ENCODE results near the gene COL18A1. TPM values are rescaled to one million over a fixed set of nuclear protein-coding genes. Genes with fewer than 3 reads are reported as not detected.
"Not testable (repeated sequence)": the region's sequence is repeated elsewhere in the genome, so short reads cannot be mapped to it uniquely, and the experiment has no call there.

The COL18A1 gene
- total RNA-seq, 1 experiment from 2014 or later: 4.2 TPM

DNA sequence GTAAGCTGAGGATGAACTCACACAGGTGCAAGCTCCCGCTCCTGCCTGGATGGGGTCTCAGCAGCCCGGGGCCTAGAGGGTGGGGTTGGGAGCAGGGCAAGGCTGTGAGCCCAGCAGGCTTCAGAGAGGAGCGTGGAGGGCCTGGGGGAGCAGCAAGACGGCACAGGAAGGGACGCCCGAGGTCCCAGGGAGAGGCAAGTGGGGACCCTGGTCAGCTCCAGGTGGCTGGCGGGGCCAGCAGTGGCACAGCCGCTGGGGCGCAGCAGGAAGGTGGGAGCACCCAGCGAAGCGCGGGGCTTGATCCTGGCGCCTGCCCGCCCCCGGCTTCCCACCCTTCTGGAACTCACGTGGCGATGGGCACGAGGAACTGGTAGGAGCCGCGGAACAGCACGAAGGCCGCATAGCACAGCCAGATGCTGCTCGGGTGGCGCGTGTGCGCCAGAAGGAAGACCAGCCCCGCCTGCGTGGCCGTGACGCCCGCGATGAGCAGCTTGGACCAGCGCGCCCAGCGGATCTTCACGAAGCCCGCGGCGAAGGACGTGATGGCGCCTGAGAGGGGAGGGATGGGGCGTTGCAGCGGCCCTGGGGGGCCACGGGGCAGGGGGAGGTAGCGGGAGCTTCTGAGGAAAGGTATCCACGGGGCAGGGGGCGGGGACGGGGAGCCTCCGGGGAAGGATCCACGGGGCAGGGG lies 125.6 kb downstream of the COL18A1 start:
- DNase-seq (ENCODE audit: low read depth): no peak

DNA sequence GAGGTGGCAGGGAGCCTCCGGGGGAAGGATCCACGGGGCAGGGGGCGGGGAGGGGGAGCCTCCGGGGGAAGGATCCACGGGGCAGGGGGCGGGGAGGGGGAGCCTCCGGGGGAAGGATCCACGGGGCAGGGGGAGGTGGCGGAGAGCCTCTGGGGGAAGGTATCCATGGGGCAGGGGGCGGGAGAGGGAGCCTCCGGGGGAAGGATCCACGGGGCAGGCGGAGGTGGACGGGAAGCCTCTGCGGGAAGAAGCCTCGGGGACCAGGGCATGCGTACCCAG lies 126.1 kb downstream of the COL18A1 start:
- DNase-seq (ENCODE audit: low read depth): not testable (repeated sequence)

DNA sequence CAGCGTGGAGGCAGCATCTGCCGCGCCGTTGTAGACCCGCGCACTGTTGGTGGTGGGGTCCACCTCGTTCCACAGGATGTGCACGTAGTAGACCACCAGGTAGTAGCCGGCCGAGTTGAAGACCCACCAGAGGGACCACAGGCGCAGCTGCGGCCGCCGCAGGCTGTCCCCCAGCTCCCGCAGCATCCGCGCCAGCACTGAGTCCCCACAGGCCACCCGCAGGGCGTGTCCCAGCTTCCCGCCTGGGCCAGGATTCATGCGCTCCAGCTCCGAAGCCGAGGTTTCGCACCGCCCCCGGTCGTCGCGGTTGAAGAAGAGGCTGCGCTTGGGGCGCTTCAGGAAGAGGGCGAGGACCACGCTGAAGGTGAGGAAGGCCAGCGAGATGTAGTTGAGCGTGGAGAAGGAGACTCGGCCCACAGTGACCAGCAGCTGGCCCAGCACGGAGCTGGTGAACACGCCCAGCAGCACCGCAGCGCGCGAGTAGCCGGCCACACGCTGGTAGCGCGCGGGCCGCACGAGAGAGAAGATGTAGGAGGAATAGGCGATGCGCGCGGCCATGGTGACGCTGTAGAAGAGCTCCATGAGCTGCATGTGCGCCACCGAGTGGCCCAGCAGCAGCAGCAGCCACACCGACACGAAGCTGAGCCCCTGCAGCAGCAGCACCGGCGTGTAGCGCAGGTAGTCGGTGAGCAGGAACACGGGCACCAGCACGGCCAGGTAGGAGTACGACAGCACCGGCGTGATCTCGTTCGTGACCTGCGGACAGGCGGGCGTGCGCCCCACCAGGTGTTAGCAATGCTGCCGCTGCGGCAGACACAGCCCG lies 126.6 kb downstream of the COL18A1 start:
- no peak for DNase-seq (ENCODE audit: low read depth)

DNA sequence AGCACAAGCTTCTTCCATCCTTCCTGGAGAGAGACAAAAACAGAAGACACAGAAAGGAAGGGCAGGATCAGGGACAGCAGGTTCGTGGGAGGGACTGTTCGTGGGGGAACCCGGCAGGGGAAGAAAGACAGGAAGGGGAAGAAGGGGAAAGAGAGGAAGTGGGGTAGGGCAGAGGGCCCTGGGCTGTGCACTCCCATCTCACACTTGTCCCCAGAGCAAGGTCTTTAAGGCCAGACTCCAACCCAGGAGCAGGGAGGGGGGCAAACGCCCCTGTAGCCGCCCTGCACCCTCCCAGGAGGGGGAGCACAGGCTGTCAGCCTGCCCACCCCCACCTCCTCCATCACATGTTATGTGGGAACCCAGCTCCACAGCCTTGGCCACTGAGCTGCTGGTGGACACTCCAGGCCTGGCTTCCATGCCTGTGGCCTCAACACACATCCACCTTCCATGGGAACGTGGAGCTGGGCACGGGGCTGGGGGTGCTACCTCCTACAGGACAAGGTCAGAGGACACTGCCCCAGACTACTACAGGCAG lies 127.9 kb downstream of the COL18A1 start:
- DNase-seq (ENCODE audit: low read depth): no peak

DNA sequence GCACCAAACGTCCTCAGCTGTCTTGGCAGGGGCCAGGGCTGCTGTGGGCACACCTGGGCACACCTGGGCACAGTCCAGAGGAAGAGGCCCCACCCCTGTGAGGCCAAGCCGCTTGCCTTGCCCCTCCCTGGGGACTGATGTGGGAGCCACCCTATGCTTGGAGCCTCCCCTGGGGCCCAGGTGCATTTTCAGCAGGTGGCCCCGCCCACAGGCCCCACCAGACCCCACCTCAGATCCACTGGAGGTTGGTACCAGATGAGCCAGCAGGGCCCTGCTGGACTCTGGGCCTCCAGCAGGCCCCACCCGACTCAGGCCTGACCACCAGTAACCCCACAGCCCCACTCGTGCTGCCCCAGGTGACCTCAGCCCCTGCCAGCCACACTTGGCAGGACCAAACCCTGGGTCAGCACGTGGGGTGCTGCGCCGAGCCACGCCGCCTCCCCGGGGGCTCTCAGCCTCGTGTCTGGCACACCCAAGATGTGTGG lies 128.4 kb downstream of the COL18A1 start:
- DNase-seq (ENCODE audit: low read depth): no peak

DNA sequence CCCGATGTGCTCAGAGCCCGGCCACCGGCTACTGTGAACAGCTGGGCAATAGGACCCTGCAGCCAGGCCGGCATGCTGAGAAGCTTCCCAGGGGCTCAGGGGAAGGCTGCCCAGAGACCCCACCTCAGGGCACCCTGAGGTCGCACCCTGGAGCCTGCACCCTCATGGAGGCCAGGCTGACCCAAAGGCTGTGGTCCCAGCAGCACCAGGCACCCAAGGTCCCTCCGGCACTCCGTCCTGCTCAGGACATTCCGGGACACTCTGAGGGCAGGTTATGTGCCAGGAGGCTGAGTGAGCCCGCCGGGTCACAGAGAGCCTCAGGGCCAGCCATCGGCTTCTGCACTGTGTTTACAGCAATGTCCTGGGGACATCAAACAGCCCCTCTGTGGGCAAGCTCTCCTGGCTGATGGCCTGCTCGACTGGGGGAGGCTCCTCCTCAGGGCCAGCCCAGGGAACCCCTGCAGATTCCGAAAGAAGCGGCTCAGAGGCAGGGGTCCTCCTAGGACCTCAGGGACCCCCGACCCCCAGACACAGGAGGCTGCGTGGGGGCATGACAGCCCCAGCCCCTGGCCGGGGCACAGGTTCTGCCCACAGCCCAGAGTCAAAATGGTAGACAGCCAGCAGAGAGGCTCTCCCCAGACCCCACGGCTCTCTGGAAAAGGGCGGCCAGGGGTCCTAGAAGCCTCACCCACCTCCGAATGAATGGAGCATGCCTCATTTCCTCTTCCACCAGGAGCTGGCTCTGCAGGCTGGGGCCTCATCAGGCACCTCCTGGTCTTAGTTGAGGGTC lies 129.1 kb downstream of the COL18A1 start:
- no peak for DNase-seq (ENCODE audit: low read depth)

DNA sequence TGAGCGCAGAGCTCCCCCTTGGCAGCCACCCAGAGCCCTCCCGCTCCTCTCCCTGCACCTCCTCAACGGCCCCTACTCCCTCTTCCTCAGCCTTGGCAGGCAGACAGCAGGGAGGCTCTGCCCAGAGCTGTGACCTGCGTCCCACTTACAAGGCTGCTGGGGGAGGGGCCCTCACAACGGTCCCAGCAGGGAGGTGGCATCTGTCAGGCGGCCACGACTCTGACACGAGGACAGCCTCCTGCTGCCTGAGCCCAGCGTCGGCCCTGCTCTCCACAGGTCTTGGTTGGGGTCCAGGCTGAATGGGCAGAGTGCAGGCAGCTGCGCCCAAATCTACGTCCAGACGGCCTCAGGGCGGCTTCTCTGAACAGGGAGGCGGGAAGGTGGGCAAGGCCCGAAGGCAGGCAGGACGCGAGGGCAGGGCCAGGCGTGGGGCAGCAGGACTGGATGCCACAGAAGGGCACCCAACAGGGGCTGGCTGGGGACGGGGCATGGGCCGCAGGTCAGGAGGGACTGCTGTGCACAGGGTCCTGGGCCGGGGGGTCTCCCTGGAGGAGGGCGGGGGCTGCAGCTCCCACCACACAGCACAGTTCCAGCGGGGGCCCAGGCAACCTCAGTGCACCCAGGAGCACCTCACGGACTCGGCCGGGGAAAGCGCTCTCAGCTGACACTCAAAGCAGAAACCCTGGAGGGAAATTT lies 129.8 kb downstream of the COL18A1 start:
- no peak for DNase-seq (ENCODE audit: low read depth)

DNA sequence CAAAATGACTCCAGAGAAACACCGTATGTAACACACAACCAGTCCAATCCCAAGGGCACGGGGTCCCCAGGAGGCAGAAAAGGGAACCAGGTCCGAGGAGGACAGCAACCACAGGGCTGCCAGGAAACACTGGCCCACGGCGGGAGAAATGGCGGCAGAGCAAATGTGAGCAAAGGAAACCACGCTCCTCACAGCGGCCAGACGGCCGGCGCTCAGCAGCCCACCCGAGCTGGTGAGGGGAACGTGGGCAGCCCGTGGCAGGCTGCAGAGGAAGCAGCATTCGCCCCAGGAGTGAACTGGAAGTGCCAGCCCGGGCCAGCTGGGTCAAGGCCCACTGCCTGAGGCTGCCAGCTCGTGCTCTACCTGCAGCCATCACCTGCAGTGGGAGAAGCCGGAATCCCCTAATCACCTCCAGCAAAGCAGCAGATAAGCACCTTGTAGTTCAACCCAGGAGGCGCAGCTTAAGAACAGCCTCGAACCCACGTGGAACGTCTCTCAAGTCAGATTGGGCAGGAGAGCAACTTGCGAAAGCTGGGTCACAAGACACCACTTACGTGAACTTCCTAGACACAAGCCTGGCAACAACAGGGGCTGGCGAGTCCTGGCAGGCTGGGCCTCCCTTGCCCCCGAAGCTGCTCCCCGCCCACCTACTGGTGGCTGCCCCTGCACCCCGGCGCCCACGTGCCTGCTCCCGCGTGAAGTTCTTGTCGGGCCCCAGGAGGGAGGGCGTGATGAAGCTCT lies 130.5 kb downstream of the COL18A1 start:
- no peak for DNase-seq (ENCODE audit: low read depth)

DNA sequence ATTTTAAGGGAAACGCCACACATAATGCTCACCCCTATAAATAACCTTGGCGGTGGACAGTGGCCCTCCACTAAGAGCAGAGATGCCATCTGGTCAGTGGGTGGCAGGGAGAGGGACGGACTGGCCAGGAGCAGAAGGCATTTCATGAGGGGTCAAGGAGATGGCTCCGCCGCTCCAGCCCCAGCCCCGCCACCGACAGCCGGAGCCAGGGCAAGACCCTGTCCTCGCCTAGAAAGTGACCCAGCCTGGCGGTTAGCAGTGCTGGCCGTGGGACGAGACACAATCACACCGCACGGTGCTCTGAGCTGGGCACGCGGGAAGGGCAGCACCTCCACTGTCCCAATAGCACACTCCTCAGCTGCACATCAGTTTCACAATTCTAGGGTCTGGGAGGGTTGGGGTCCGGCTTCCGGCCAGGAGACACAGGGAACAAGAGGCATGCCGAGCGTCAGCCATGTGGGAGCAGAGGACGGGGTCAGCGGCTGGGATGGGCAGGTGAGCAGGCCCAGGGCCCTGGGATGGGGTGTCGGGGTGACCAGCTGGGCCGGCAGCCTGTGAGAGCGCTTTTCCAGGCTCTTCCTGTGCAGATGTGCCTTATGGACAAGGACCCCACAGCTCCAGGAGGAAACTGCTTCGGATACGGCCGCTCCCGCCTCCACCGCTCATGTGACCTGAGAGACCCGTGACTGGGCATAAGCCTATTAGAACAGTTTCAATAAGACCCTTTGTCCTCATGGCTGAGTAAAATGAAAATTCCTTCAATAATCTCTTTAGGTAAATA lies 131.5 kb downstream of the COL18A1 start:
- no peak for DNase-seq (ENCODE audit: low read depth)

DNA sequence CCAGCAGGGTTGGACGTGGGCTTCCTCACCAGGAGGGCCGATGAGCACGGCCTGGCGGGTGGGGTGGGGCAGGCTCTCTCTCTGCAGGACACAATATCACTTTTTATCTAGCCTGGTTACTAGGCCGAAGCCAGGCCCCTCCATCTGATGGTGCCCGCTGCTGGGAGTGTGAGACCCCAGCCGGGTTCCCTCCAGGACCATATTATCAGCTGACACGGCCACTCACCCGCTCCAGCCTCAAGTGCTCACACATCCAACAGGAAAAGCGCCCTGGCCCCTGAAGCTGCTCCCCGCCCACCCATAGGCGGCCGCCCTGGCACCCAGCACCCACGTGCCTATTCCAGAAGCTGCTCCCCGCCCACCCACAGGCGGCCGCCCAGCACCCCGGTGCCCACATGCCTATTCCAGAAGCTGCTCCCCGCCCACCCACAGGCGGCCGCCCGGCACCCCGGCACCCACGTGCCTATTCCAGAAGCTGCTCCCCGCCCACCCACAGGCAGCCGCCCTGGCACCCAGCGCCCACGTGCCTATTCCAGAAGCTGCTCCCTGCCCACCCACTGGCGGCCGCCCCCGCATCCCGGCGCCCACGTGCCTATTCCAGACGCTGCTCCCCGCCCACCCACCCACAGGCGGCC lies 132.3 kb downstream of the COL18A1 start:
- no peak for DNase-seq (ENCODE audit: low read depth)

DNA sequence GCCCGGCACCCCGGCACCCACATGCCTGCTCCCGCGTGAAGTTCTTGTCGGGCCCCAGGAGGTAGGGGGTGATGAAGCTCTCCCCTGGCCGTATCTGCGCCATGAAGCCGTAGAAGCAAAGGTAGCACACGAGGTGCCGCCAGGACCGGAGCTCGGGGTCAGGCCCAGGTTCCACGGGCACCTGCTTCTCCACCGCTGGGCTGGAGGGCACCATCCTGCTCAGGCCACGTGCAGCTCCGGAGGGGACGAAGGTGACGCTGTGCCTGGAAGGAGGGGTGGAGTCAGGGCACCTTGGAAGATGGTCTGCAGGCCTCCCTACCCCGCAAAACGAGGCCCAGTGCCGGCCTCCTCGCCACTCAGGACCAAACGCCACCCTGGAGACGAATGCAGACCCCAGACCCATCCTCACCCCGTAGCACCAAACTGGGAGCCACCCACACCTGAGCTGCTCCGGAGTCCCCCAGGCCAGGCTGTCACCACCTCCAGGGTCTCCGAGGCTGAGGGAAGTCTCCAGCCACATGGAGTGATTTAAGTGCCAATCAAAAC lies 132.9 kb downstream of the COL18A1 start:
- DNase-seq (ENCODE audit: low read depth): no peak

DNA sequence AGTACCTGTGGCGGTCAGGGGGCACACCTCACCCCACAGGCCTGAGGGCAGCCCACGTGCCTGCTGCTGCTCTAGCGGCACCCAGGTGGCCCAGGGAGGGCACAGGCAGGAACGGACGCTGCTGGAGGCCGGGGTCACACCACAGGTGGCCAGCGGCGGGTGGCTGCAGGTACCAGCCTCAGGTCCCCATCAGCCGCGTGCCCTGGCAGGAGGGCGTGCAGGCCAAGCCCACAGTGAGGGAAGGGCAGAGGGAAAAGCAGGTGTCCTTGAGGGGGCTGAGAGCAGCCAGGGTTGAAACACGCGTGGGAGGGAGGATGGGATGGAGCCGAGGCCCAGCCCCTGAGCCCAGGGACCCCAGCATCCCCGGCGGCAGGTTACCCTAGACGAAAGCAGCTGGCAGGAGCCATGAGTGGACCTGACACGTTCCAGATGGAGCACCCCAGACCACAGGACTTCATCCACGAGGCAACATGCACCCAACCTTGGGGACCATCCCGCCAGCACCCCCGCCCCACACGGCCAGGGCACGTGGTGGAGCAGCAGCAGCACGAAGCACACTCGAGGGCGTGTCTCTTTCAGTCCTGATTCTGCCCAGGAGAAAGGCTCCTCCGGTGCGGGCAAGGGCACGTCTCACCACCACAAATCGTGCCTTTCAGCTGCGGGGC lies 133.5 kb downstream of the COL18A1 start:
- DNase-seq (ENCODE audit: low read depth): no peak

DNA sequence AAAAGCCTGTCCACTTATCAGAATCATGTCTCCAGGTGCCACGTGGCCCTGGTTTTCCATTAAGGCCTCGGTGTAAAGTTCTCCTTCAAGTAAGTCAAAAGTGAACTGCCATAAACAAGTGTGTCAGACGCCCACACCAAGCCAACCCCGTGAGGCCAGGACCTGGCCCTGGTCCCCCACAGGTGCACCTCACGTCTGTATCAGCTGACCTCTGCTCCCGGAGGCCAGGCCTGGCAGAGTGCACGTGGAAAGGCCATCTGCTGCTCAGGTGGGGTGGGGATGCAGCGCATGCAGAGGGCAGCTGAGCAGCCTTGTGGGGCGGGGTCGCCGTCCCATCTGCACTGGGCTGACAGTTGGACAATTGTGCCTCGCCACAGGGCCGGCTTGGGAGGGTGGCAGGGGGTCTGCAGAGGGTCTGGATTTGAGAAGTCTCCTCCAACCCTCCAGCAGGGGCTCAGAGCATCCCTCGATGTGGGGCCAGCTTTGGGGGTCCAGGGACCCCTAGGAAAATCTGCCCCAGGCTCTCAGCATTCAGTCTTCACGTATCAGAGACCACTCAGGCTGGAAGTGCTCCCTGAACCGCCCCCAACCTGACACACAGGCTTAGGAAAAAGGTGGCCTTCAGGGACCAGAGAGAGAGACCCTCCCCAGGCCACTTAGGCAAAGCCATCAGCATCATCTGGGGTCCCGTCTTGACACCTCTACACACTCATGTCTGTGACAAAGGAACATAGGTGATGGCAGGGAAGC lies 134.3 kb downstream of the COL18A1 start:
- no peak for DNase-seq (ENCODE audit: low read depth)

DNA sequence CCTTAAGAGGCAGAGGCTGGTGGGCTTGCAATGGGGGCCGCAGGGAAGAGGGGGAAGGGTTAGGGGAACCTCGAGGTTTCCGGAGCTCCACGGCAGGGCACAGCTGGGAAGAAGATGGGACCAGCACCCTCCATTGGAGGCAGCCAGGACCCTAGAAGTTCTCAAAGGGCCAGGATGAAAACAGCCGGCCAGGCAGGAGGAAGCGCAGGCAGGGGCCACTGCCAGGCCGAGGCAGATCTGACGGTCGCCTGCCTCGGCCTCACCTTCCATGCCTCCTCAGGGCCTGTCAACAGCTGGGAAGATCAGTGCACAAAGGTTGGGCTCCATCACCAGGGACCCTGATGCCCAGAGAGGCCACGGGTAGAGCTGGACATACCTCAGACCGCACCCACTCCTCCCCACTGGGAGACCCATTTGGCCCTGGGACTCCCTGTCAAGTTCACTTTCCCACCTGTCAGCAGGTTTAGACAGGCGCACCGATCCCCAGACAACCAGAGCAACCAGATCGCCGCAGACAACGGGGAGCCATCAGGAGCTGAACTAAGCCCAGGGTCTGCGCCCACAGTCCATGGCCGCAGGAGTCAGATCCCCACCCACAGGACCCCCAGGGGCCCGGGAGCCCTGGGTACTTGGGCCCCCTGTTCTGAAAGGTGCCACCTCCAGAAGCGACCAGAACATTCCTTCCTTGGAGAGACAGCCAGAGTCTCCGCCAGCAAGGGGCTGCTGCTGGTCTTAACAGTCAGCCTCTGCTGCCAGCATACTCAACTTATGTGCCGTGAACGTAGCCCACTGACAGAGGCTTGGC lies 135.0 kb downstream of the COL18A1 start:
- no peak for DNase-seq (ENCODE audit: low read depth)

DNA sequence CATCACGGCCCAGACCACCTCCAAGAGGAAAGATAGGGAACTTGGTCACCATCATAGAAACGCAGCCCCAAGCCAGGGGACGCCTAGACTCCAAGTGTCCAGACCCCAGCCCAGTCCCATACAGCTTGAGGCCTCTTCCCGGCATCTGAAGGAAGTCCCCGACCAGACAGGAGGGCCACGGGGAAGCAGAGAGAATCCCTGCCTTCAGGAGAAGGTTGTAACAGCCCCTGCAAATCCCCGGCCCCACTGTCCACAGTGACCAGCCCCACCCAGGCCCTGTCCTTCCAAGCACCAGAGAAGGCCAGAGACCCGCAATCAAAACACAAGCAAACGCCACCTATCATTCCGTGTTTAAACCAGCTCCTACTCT lies 135.6 kb downstream of the COL18A1 start:
- no peak for DNase-seq (ENCODE audit: low read depth)

DNA sequence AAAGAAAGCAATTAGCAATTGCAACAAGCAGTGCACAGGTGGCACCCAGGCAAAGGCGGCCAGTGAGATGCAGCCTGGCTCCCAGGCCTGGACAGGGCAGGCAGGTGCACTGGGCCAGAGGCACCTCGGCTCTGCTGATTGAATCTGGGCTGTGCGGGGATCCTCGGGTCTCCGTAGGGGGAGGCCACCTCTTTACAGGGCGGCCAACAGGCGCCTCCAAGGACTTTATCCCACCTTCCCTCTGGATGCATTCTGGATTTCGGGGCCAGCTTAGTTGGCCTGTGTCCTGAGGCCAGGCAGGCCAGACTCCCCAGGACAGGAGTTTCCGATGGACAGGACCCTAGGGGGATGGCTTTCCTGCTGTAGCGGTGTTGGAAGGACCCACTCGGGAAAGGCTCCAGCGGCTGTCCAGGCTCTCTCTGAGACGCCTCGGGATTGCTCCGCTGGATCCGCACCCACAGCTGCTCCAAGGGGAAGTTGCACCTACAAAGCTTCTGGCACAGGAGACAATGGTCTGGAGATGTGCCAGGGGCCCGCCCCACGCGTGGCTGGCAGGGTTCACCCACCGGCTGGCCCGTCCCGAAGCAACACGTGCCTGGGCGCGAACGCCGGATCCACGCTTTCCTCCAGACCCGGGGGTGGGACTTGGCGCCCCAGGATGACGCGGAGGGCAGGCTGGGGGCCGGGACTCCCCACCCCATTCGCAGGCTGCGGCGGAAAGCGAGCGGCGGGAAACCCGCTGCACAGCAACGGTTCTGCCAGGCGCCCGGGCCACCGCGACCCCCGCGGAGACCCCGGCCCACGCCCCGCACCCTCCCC lies 136.5 kb downstream of the COL18A1 start:
- DNase-seq (ENCODE audit: low read depth): peak; percentile 56

Data from HT1080 (cell line).